ENCODE results near the gene NEK2.

DNA sequence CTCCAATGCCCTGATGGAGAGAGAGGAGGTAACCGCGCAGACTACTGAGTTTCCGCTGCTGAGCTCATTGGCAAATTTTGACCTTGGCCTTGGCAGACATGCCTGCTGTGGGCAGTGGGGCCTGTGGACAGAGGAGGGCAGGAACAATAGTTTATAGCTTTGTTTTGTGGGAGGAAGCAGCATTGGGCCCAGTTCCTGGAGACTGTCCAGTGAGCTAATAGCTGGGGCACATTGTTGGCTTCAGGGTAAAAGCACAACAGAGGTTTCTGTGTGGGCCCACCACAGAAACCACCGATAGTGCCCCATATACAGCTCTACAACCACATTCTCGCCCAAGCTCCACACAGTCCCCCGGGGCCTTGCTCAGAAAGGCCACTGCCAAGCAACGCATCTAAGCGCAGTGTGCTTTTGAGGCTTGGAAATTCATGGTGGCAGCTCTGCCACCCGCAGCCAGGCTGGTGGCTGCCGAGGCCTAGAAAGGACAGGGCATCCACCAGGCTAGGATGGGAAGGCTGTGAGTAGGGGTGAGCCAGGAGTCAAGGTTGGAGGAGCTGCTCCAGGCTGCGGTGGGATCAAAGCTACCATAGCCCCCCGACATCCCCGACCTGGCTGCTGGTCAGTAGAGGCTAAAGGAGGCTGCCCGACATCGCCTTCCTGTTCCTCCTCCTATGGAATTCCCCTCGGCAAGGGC, 43.2 kb downstream of the NEK2 start:
- TF ChIP-seq, protein P1, sequence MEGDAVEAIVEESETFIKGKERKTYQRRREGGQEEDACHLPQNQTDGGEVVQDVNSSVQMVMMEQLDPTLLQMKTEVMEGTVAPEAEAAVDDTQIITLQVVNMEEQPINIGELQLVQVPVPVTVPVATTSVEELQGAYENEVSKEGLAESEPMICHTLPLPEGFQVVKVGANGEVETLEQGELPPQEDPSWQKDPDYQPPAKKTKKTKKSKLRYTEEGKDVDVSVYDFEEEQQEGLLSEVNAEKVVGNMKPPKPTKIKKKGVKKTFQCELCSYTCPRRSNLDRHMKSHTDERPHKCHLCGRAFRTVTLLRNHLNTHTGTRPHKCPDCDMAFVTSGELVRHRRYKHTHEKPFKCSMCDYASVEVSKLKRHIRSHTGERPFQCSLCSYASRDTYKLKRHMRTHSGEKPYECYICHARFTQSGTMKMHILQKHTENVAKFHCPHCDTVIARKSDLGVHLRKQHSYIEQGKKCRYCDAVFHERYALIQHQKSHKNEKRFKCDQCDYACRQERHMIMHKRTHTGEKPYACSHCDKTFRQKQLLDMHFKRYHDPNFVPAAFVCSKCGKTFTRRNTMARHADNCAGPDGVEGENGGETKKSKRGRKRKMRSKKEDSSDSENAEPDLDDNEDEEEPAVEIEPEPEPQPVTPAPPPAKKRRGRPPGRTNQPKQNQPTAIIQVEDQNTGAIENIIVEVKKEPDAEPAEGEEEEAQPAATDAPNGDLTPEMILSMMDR (conservative IDR thresholded peaks at IDR 0.05; ENCODE audit: low read depth, low read length), result no peak
- TF ChIP-seq EZH2 (IDR thresholded peaks at IDR 0.05; ENCODE audit: borderline replicate concordance, low read depth, low read length, poor library complexity, severe bottlenecking), result no peak
